H9 (cell line): ENCODE measurements around the gene HIPK2. TPM values are rescaled to one million over a fixed set of nuclear protein-coding genes. Genes with fewer than 3 reads are reported as not detected.

Experiments used
- DNase-seq: peaks from one replicate; pipeline ENCODE4 v3.0.0-alpha.2; 2017
- H2AFZ ChIP-seq: one replicate; pipeline ENCODE4 v1.6.1; 2013; ENCODE audit warnings: mild to moderate bottlenecking, low read length, control low read depth, moderate library complexity
- H2AK5ac ChIP-seq: 2 replicates; pipeline ENCODE4 v1.6.1; 2013; ENCODE audit warnings: low read length, control low read depth, mixed read lengths; ENCODE audit not compliant: insufficient read length
- H2BK120ac ChIP-seq: one replicate; pipeline ENCODE4 v1.6.1; 2013; ENCODE audit warnings: low read depth, mild to moderate bottlenecking, low read length, control low read depth, inconsistent platforms; ENCODE audit not compliant: poor library complexity, severe bottlenecking
- H2BK12ac ChIP-seq: 2 replicates; pipeline ENCODE4 v1.6.1; 2013; ENCODE audit warnings: low read length, control low read depth, mixed read lengths, low read depth; ENCODE audit not compliant: insufficient read length
- H2BK15ac ChIP-seq: 2 replicates; pipeline ENCODE4 v1.6.1; 2013; ENCODE audit warnings: low read depth, low read length, control low read depth
- H2BK20ac ChIP-seq: one replicate; pipeline ENCODE4 v1.6.1; 2013; ENCODE audit warnings: low read depth, mild to moderate bottlenecking, low read length, control low read depth, inconsistent platforms; ENCODE audit not compliant: poor library complexity, severe bottlenecking
- H2BK5ac ChIP-seq: 2 replicates; pipeline ENCODE4 v1.6.1; 2013; ENCODE audit warnings: low read length, control low read depth, mixed read lengths; ENCODE audit not compliant: insufficient read length
- H3K14ac ChIP-seq: 2 replicates; pipeline ENCODE4 v1.6.1; 2013; ENCODE audit warnings: low read length, control low read depth; ENCODE audit not compliant: insufficient read depth
- H3K18ac ChIP-seq: 2 replicates; pipeline ENCODE4 v1.6.1; 2013; ENCODE audit warnings: low read depth, mild to moderate bottlenecking, mixed read lengths, low read length, control low read depth; ENCODE audit not compliant: insufficient read length
- H3K23ac ChIP-seq: 2 replicates; pipeline ENCODE4 v1.6.1; 2013; ENCODE audit warnings: low read length, control low read depth, mixed read lengths, low read depth; ENCODE audit not compliant: insufficient read length
- H3K23me2 ChIP-seq: 2 replicates; pipeline ENCODE4 v1.6.1; 2013; ENCODE audit warnings: low read depth, mild to moderate bottlenecking, mixed read lengths, low read length, control low read depth; ENCODE audit not compliant: insufficient read length, poor library complexity, severe bottlenecking
- H3K27ac ChIP-seq: 2 replicates; pipeline ENCODE4 v1.5.1; 2013; ENCODE audit warnings: low read length, control low read depth, mixed read lengths, low read depth; ENCODE audit not compliant: insufficient read length
- H3K27me3 ChIP-seq: 2 replicates; pipeline ENCODE4 v1.6.1; 2013; ENCODE audit warnings: low read length, control low read depth, inconsistent platforms; ENCODE audit not compliant: insufficient read depth
- H3K4ac ChIP-seq: 2 replicates; pipeline ENCODE4 v1.6.1; 2013; ENCODE audit warnings: low read depth, mild to moderate bottlenecking, control low read depth, inconsistent platforms, low read length, moderate library complexity
- H3K4me1 ChIP-seq: 2 replicates; pipeline ENCODE4 v1.6.1; 2013; ENCODE audit warnings: low read length, control low read depth, inconsistent platforms; ENCODE audit not compliant: insufficient read depth
- H3K4me2 ChIP-seq: 2 replicates; pipeline ENCODE4 v1.6.1; 2013; ENCODE audit warnings: low read length, control low read depth, mixed read lengths; ENCODE audit not compliant: insufficient read length, insufficient read depth
- H3K56ac ChIP-seq: 2 replicates; pipeline ENCODE4 v1.6.1; 2013; ENCODE audit warnings: low read depth, mild to moderate bottlenecking, mixed read lengths, low read length, control low read depth; ENCODE audit not compliant: insufficient read length
- H3K79me1 ChIP-seq: 2 replicates; pipeline ENCODE4 v1.6.1; 2013; ENCODE audit warnings: low read depth, mild to moderate bottlenecking, moderate library complexity, low read length, control low read depth, inconsistent platforms; ENCODE audit not compliant: insufficient read depth, poor library complexity, severe bottlenecking
- H3K79me2 ChIP-seq: 2 replicates; pipeline ENCODE4 v1.6.1; 2013; ENCODE audit warnings: low read length, control low read depth, inconsistent platforms; ENCODE audit not compliant: insufficient read depth
- H3K9ac ChIP-seq: 2 replicates; pipeline ENCODE4 v1.6.1; 2013; ENCODE audit warnings: low read length, control low read depth, mixed read lengths; ENCODE audit not compliant: insufficient read length; ENCODE audit errors: extremely low read depth
- H3K9me3 ChIP-seq: one replicate; pipeline ENCODE4 v1.6.1; 2013; ENCODE audit warnings: low read depth, low read length, inconsistent platforms; ENCODE audit not compliant: control insufficient read depth
- H3T11ph ChIP-seq: one replicate; pipeline ENCODE4 v1.6.1; 2013; ENCODE audit warnings: mild to moderate bottlenecking, low read length, control low read depth, inconsistent platforms
- H4K20me1 ChIP-seq: one replicate; pipeline ENCODE4 v1.6.1; 2013; ENCODE audit not compliant: control insufficient read depth, insufficient read length, insufficient read depth
- H4K5ac ChIP-seq: 2 replicates; pipeline ENCODE4 v1.6.1; 2013; ENCODE audit warnings: low read depth, mild to moderate bottlenecking, mixed read lengths, low read length, control low read depth; ENCODE audit not compliant: insufficient read length
- H4K8ac ChIP-seq: replicated peaks from 2 replicates; pipeline ENCODE4 v1.6.1; 2013; ENCODE audit warnings: low read length, control low read depth, mixed read lengths, low read depth; ENCODE audit not compliant: insufficient read length
- H4K91ac ChIP-seq: 2 replicates; pipeline ENCODE4 v1.6.1; 2013; ENCODE audit warnings: low read depth, mild to moderate bottlenecking, moderate library complexity, mixed read lengths, low read length, control low read depth; ENCODE audit not compliant: insufficient read length
- H3K27ac Mint-ChIP-seq, 3 experiments: 2 replicates in 2 of 3; 3 replicates in 1 of 3; pipeline ENCODE4 v1.8.0; 2020 to 2021; ENCODE audit warnings: mixed read lengths in 3 of 3, mild to moderate bottlenecking in 1 of 3, moderate library complexity in 1 of 3
- H3K27me3 Mint-ChIP-seq: 2 replicates; pipeline ENCODE4 v1.8.0; 2021; ENCODE audit warnings: low read depth, mild to moderate bottlenecking, moderate library complexity, mixed read lengths
- H3K36me3 Mint-ChIP-seq, 3 experiments: 2 replicates in 2 of 3; 3 replicates in 1 of 3; pipeline ENCODE4 v1.8.0; 2020 to 2021; ENCODE audit warnings: low read depth in 3 of 3, mixed read lengths in 3 of 3; ENCODE audit not compliant: insufficient read depth in 1 of 3
- H3K4me1 Mint-ChIP-seq, 2 experiments: 2 replicates each; pipeline ENCODE4 v1.8.0; 2020; ENCODE audit warnings: mixed read lengths in 2 of 2
- H3K4me3 Mint-ChIP-seq, 2 experiments: 2 replicates in 1 of 2; 3 replicates in 1 of 2; pipeline ENCODE4 v1.8.0; 2020 to 2021; ENCODE audit warnings: mild to moderate bottlenecking in 2 of 2, mixed read lengths in 2 of 2, moderate library complexity in 1 of 2
- H3K9me3 Mint-ChIP-seq, 2 experiments: 2 replicates in 1 of 2; 3 replicates in 1 of 2; pipeline ENCODE4 v1.8.0; 2020; ENCODE audit warnings: mild to moderate bottlenecking in 2 of 2, mixed read lengths in 2 of 2, moderate library complexity in 1 of 2
- WGBS: extraction: QIAGEN DNeasy Blood & Tissue Kit; methylation state at CpG from one replicate; pipeline ENCODE4 v1.1.7; 2013; ENCODE audit warnings: missing lambda C conversion rate, low lambda C conversion rate, mixed read lengths; ENCODE audit not compliant: insufficient read length; ENCODE audit errors: extremely low coverage; 5-methylcytosine and 5-hydroxymethylcytosine counted together
- total RNA-seq: library from RNA; stranded (reverse); gene quantifications from 2 replicates; pipeline ENCODE4 v1.2.1, GENCODE V29; 2021
- TF ChIP-seq, protein P1 (sequence below): fragments of 200-600 bp; sonication (generic); conservative IDR thresholded peaks from 3 replicates; pipeline ENCODE4 v1.8.0; 2021; ENCODE audit warnings: antibody characterized with exemption, mild to moderate bottlenecking

Gene HIPK2
- total RNA-seq, 1 experiment from 2014 or later: 21.9 TPM

DNA sequence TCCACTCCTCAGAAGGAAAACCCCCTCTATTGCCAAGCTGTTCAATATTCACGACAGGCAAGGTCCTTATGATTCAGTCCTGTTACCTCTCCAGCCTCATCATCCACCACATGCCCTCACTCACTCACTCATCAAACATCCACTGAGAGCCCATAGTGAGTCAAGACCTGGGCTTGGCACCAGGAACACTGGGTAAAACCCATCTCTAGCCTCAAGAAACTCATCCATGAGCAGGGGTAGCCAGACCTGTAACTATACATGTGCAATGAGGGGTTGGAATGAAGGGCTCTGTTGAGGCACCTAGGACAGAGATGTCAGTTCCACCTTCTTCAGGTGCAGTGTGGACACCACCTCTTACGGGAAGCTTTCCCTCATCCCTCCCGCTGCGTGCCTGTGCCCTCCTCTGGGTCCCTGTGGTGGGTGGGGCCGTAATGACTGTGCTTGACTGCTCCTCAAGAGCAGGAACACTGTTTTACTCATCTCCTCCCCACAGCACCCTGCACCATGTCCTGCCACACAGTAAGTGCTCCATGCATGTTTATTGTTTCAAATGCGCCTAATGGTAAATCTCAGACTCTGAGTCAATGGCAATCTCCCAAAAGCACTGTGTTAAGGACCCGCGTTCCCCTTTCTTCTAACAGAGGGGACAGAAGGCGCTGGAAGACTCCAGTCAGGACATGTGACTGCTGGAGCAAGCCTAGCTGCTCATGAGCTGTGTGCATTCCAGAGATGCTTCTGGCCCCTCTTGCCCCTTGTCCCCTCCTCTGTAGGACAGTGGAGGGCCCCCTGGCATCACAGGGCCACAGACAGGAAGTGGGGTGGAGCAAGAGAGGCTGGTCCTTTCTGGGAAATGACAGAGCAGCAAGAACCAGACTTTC lies 95.4 kb downstream of the HIPK2 start:
- H2BK5ac ChIP-seq: no peak overlapping the region
- H2BK15ac ChIP-seq: no peak overlapping the region
- peaks cover 6% of the 10 kb centered on the region for H3K9me3 ChIP-seq
- peaks cover 1% of the 10 kb centered on the region; the same call in 1 of the 2 replicates for H3K27me3 Mint-ChIP-seq
- TF ChIP-seq, protein P1, sequence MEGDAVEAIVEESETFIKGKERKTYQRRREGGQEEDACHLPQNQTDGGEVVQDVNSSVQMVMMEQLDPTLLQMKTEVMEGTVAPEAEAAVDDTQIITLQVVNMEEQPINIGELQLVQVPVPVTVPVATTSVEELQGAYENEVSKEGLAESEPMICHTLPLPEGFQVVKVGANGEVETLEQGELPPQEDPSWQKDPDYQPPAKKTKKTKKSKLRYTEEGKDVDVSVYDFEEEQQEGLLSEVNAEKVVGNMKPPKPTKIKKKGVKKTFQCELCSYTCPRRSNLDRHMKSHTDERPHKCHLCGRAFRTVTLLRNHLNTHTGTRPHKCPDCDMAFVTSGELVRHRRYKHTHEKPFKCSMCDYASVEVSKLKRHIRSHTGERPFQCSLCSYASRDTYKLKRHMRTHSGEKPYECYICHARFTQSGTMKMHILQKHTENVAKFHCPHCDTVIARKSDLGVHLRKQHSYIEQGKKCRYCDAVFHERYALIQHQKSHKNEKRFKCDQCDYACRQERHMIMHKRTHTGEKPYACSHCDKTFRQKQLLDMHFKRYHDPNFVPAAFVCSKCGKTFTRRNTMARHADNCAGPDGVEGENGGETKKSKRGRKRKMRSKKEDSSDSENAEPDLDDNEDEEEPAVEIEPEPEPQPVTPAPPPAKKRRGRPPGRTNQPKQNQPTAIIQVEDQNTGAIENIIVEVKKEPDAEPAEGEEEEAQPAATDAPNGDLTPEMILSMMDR: no peak
- no peaks in the 10 kb centered on the region for H3K79me2 ChIP-seq
- peaks cover 36 to 38% of the 10 kb centered on the region in 2 experiments for H3K4me1 Mint-ChIP-seq
- no peak overlapping the region for H3K23ac ChIP-seq
- no peak overlapping the region for H3K4ac ChIP-seq
- peaks cover 2 to 11% (median 9%) of the 10 kb centered on the region in 3 experiments for H3K36me3 Mint-ChIP-seq
- peak overlapping the region in 2 of 3 experiments; percentile 12 to 95; a peak in 1 of 7 replicates for H3K27ac Mint-ChIP-seq
- H3K14ac ChIP-seq: 0 out of 2 replicates have a peak overlapping the region, but pooled peaks have one; percentile 60
- WGBS: no CpG with 5 or more reads among the region's 9 CpGs
- no peak overlapping the region for H2AK5ac ChIP-seq
- no peak overlapping the region for H4K91ac ChIP-seq
- H3K56ac ChIP-seq: no peak overlapping the region
- no peaks in the 10 kb centered on the region for H3K23me2 ChIP-seq
- H3K18ac ChIP-seq: peak overlapping the region; percentile 25
- no peak overlapping the region for H2BK12ac ChIP-seq
- no peak overlapping the region for H3T11ph ChIP-seq
- no peak overlapping the region for H2BK120ac ChIP-seq
- DNase-seq: no peak
- peaks cover 12 to 15% of the 10 kb centered on the region in 2 experiments for H3K9me3 Mint-ChIP-seq
- no peak overlapping the region for H3K9ac ChIP-seq
- H4K5ac ChIP-seq: no peak overlapping the region
- no peaks in the 10 kb centered on the region; the same call in 1 of the 2 replicates for H3K4me1 ChIP-seq
- H2AFZ ChIP-seq: no peak overlapping the region
- no peaks in the 10 kb centered on the region for H3K79me1 ChIP-seq
- H3K4me3 Mint-ChIP-seq: no peak overlapping the region
- H3K27me3 ChIP-seq: no peaks in the 10 kb centered on the region
- H2BK20ac ChIP-seq: no peak overlapping the region
- no peak overlapping the region for H3K4me2 ChIP-seq
- no peak overlapping the region for H3K27ac ChIP-seq
- H4K20me1 ChIP-seq: no peaks in the 10 kb centered on the region
- H4K8ac ChIP-seq: no peak overlapping the region
